MCF 10A (cell line): ENCODE results near the gene HM13. TPM values are rescaled to one million over a fixed set of nuclear protein-coding genes. Genes with fewer than 3 reads are reported as not detected.
"Not testable (repeated sequence)": the region's sequence is repeated elsewhere in the genome, so short reads cannot be mapped to it uniquely, and the experiment has no call there.

Experiments used
- BruUV-seq: library from RNA; stranded (reverse); fragments of 400-500 nt; replicated peaks from 2 replicates; lab custom pipeline; 2021; lab: Mats Ljungman, UMichigan
- CTCF ChIA-PET: fragments of 300-600 bp; sonication (Branson Sonifier 250); formaldehyde crosslinking; extraction: SDS; loops from one replicate; lab custom pipeline; 2021; ENCODE audit warnings: antibody characterized with exemption, inconsistent platforms; lab: Yijun Ruan, JAX
- POLR2A ChIA-PET: fragments of 300-600, 350-650 bp; sonication (Branson Sonifier 250); formaldehyde crosslinking; extraction: SDS; loops from one replicate; lab custom pipeline; 2020; ENCODE audit warnings: antibody characterized with exemption, inconsistent platforms; lab: Yijun Ruan, JAX
- DNase-seq: peaks from one replicate; pipeline ENCODE4 v3.0.0-alpha.2; 2018; ENCODE audit not compliant: unreplicated experiment
- H3K27ac Mint-ChIP-seq: one replicate; pipeline ENCODE4 v1.8.0; 2022; ENCODE audit warnings: mild to moderate bottlenecking, low read depth, mixed read lengths; ENCODE audit not compliant: unreplicated experiment
- H3K27me3 Mint-ChIP-seq: one replicate; pipeline ENCODE4 v1.8.0; 2022; ENCODE audit warnings: mixed read lengths; ENCODE audit not compliant: insufficient read depth, unreplicated experiment
- H3K36me3 Mint-ChIP-seq: one replicate; pipeline ENCODE4 v1.8.0; 2022; ENCODE audit warnings: mild to moderate bottlenecking, moderate library complexity, mixed read lengths; ENCODE audit not compliant: insufficient read depth, unreplicated experiment
- H3K4me1 Mint-ChIP-seq: one replicate; pipeline ENCODE4 v1.8.0; 2022; ENCODE audit warnings: mixed read lengths; ENCODE audit not compliant: insufficient read depth, unreplicated experiment
- H3K4me3 Mint-ChIP-seq: one replicate; pipeline ENCODE4 v1.8.0; 2022; ENCODE audit warnings: mild to moderate bottlenecking, moderate library complexity, mixed read lengths; ENCODE audit not compliant: unreplicated experiment
- H3K9me3 Mint-ChIP-seq: one replicate; pipeline ENCODE4 v1.8.0; 2022; ENCODE audit warnings: mixed read lengths; ENCODE audit not compliant: unreplicated experiment
- intact Hi-C: fragments of 100-400 bp; cut with micrococcal nuclease; formaldehyde crosslinking; loops from 2 replicates; pipeline ENCODE4 v1.14.1; 2022
- microRNA-seq: library from miRNA; unstranded; fragments of <30 nt; microRNA quantifications from one replicate; pipeline ENCODE4 v1.2.0, GENCODE V29; 2022
- total RNA-seq: library from RNA; stranded (reverse); gene quantifications from 2 replicates; pipeline ENCODE4 v1.2.3, GENCODE V29; 2022
- TF ChIP-seq, protein P1 (sequence below): fragments of 200-600 bp; IDR thresholded peaks from one replicate; pipeline ENCODE4 v1.8.0; 2022; ENCODE audit warnings: antibody characterized with exemption, mild to moderate bottlenecking; ENCODE audit not compliant: unreplicated experiment

HM13 gene
- total RNA-seq, 1 experiment from 2014 or later = 276 TPM

DNA sequence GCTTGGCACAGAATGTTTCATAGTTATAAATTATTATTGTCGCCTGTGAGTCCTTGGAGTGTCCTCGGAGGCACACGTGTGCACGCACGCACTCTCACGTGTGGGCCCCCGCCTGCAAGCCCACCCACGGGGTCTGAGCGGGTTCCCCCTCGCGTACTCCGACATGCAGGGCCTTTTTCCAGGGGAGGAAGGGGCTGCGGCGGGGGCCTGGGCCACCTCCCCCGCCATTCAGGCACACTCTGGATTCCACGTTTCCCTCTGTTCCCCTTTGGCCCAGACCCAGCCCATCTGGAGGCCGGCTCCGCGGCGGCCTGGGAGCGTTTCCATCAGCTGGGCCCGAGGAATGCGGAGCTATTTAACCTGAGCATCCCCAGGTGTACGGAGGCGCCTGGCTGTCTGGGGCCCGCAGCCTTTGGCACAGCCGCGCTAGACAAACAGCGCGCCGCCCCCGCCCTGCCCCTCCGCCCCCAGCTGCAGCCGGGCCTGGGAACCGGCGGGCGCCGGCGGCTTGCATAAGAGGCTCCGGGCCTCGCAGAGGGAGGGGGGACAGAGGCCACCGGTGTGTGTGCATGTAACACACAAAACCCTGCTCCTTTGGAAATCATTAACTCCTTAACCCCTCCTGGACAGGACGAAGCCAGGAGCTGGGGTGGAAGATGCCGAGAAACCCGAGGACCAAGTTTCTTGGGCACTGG lies 94.2 kb downstream of the HM13 start:
- ChIA-PET CTCF (interaction anchor here (0.6 to 25.4 kb wide), 10 partner anchors 12 to 114 kb away, joined by 3 to 1902 read pairs (median 4); partner anchors contain the start of gene BCL2L1), POLR2A (interaction anchor here (0.6 to 19.7 kb wide), 12 partner anchors 12 to 301 kb away, joined by 3 to 1321 read pairs (median 26); partner anchors contain the start of genes BCL2L1, HM13 and TPX2)
- peaks cover 17% of the 10 kb centered on the region for H3K36me3 Mint-ChIP-seq
- H3K27me3 Mint-ChIP-seq = no peaks in the 10 kb centered on the region
- intact Hi-C loops = no loop called here
- BruUV-seq = no TSS peak
- no peak overlapping the region for H3K27ac Mint-ChIP-seq
- H3K4me3 Mint-ChIP-seq = peak overlapping the region; percentile 39
- H3K4me1 Mint-ChIP-seq = peaks cover 20% of the 10 kb centered on the region
- TF ChIP-seq, protein P1, sequence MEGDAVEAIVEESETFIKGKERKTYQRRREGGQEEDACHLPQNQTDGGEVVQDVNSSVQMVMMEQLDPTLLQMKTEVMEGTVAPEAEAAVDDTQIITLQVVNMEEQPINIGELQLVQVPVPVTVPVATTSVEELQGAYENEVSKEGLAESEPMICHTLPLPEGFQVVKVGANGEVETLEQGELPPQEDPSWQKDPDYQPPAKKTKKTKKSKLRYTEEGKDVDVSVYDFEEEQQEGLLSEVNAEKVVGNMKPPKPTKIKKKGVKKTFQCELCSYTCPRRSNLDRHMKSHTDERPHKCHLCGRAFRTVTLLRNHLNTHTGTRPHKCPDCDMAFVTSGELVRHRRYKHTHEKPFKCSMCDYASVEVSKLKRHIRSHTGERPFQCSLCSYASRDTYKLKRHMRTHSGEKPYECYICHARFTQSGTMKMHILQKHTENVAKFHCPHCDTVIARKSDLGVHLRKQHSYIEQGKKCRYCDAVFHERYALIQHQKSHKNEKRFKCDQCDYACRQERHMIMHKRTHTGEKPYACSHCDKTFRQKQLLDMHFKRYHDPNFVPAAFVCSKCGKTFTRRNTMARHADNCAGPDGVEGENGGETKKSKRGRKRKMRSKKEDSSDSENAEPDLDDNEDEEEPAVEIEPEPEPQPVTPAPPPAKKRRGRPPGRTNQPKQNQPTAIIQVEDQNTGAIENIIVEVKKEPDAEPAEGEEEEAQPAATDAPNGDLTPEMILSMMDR = no peak
- DNase-seq = peak; percentile 96
- no peaks in the 10 kb centered on the region for H3K9me3 Mint-ChIP-seq

DNA sequence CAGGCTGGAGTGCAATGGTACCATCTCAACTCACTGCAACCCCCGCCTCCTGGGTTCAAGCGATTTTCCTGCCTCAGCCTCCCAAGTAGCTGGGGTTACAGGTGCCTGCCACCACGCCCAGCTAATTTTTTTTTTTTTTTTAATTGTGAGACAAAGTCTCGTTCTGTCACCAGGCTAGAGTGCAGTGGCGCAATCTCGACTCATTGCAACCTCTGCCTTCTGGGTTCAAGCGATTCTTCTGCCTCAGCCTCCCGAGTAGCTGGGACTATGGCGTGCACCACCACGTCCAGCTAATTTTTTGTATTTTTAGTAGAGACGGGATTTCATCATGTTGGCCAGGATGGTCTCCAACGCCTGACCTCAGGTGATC lies 98.0 kb downstream of the HM13 start:
- H3K27me3 Mint-ChIP-seq, DNase-seq, H3K36me3 Mint-ChIP-seq, H3K9me3 Mint-ChIP-seq, BruUV-seq, H3K4me3 Mint-ChIP-seq, H3K27ac Mint-ChIP-seq, H3K4me1 Mint-ChIP-seq: not testable (repeated sequence)
- intact Hi-C loops = loop anchor here (1.0 to 2.0 kb wide), 5 partner anchors 19 to 151 kb away; no protein-coding TSS in a partner anchor
- CTCF ChIA-PET = interaction anchor here (0.6 to 25.4 kb wide), 60 partner anchors 9 to 355 kb away, joined by 3 to 1902 read pairs (median 6); partner anchors contain the start of genes BCL2L1, DEFB115, FOXS1 and HM13
- POLR2A ChIA-PET = interaction anchor here (0.6 to 19.7 kb wide), 17 partner anchors 8 to 136 kb away, joined by 3 to 1321 read pairs (median 5); partner anchors contain the start of genes HM13 and TPX2

DNA sequence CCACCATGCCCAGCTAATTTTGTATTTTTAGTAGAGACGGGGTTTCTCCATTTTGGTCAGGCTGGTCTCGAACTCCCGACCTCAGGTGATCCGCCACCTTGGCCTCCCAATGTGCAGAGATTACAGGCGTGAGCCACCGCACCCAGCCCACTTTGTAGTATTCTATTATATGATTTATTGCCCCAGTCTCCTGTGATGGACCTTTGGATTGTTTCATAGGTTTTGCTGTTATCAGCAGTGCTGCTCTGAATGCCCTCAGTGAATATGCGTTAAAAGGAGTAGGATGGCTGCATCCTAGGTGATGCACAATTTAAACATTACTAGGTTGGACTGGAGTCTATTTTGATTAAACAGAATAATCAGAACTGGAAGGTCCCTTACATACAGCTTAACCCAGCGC lies 101.2 kb downstream of the HM13 start:
- Mint-ChIP-seq H3K27me3 (no peaks in the 10 kb centered on the region), H3K36me3 (peaks cover 8% of the 10 kb centered on the region), H3K4me3 (no peak overlapping the region), H3K4me1 (peaks cover 2% of the 10 kb centered on the region), H3K9me3 (no peaks in the 10 kb centered on the region), H3K27ac (no peak overlapping the region)
- TF ChIP-seq, protein P1 = no peak
- no TSS peak for BruUV-seq
- no peak for DNase-seq
- POLR2A ChIA-PET = interaction anchor here (0.9 to 19.7 kb wide), 2 partner anchors 22 to 50 kb away, joined by 3 to 1321 read pairs; no protein-coding TSS in a partner anchor
- CTCF ChIA-PET = interaction anchor here (25.4 kb wide), 1 partner anchor 50 kb away, joined by 1902 read pairs; no protein-coding TSS in a partner anchor
- intact Hi-C loops = no loop called here

DNA sequence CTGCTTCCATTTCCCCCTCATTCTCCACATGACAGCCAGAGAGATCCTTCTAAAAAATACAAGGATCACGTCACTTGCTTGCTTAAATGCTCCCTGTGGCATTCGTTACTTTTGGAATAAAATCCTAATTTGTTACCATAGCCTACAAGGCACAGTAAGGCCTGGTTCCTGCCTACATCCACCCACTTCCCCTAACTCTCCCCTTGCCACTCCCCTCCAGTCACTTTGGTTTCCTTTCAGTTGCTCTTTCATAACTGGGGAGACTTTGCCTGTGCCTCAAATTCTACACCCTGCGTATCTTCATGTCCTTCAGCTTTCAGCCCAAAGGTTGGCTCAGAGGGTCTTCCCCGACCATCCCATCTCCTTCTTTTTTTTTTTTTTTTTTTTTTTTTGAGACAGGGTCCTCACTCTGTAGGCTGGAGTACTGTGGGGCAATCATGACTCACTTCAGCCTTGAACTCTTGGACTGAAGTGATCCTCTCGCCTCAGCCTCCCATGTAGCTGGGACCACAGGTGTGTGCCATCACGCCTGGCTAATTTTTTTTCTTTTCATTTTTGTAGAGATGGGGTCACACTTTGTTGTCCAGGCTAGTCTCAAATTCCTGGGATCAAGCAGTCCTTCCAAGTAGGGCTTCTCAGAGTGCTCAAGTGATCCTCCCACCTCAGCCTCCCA lies 103.3 kb downstream of the HM13 start:
- ChIA-PET CTCF (interaction anchor here (0.6 to 25.4 kb wide), 5 partner anchors 17 to 206 kb away, joined by 3 to 1902 read pairs (median 3); no protein-coding TSS in a partner anchor), POLR2A (interaction anchor here (0.6 to 19.7 kb wide), 2 partner anchors 52 to 111 kb away, joined by 3 to 1321 read pairs; no protein-coding TSS in a partner anchor)
- no peak overlapping the region for H3K27ac Mint-ChIP-seq
- DNase-seq = no peak
- BruUV-seq = no TSS peak
- H3K4me1 Mint-ChIP-seq = no peaks in the 10 kb centered on the region
- H3K9me3 Mint-ChIP-seq = no peaks in the 10 kb centered on the region
- H3K27me3 Mint-ChIP-seq = no peaks in the 10 kb centered on the region
- TF ChIP-seq, protein P1 = no peak
- H3K36me3 Mint-ChIP-seq = peaks cover 5% of the 10 kb centered on the region
- no peak overlapping the region for H3K4me3 Mint-ChIP-seq
- intact Hi-C loops = no loop called here

Small RNAs within 50 kb of the gene (microRNA-seq; reads per million reads assigned to microRNA genes)
- not detected for gene MIR3193

Other genes with a start within 250 kb of the HM13 start
- gene DEFB116, start 205.9 kb upstream of the HM13 start, total RNA-seq = not detected in 2 replicates
- gene DEFB118, start 145.8 kb upstream of the HM13 start, total RNA-seq = not detected in 2 replicates
- gene DEFB119, start 123.9 kb upstream of the HM13 start, total RNA-seq = not detected in 2 replicates
- gene DEFB121, start 108.2 kb upstream of the HM13 start, total RNA-seq = not detected in 2 replicates
- gene DEFB123, start 73.8 kb upstream of the HM13 start, total RNA-seq = not detected in 2 replicates
- not detected in 2 replicates for gene DEFB124, start 39.3 kb upstream of the HM13 start, total RNA-seq
- not detected in 2 replicates for gene REM1, start 39.2 kb upstream of the HM13 start, total RNA-seq
- gene ID1, start 90.8 kb downstream of the HM13 start, total RNA-seq = 35.7 and 38.4 TPM in 2 replicates
- gene COX4I2, start 123.5 kb downstream of the HM13 start, total RNA-seq = not detected in 2 replicates
- 139 and 156 TPM in 2 replicates for gene BCL2L1, start 208.4 kb downstream of the HM13 start, total RNA-seq
- gene TPX2, start 224.8 kb downstream of the HM13 start, total RNA-seq = 45.3 and 79.6 TPM in 2 replicates